Measurements from ENCODE around the gene KRTAP25-1. TPM values are rescaled to one million over a fixed set of nuclear protein-coding genes. Genes with fewer than 3 reads are reported as not detected.

KRTAP25-1 gene
- total and polyA plus RNA-seq, 2 of the 4 experiments (the other 2 are of a cell fraction), result not detected

DNA sequence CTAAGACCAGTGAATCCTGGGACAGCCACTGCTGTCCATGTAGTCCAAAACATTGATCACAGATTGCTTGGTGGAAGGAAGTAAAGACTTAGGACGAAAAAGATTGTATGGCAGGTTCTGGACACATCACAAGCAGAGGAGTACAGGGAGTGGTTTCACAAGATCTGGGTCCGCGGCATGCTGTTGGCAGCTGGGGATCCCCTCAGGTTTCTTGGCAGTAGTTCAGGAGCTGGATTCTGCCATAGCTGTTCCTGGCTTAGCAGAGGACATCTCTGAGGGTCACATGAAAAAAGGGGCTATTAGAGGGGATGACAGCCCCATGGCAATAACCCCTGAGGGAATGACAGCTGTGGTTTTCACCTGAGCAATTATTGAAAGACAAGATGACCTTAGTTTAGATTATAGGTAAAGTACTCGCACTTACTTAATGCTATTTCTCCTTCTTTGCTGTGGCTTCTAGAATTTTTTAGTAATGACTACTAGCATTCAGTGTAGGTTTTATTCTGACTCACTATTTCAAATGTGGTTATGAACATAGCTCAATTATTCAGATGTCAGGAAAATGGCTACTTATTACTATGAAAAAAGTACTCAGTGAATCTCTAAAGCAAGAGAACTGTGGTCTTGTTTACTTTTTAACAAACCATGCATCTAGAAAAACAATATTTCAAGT lies 40.0 kb upstream of the KRTAP25-1 start:
- in situ Hi-C loops (cut with MboI; ENCODE audit: low sequenced_read_pairs), result no loop called here
- Histone ChIP-seq H4K91ac (ENCODE audit: insufficient read depth, low read depth, low read length) (no peak overlapping the region), H3K9me3 (ENCODE audit: control insufficient read depth, insufficient read depth, low read length) (peaks cover 14% of the 10 kb centered on the region), H2AFZ (replicated peaks; ENCODE audit: low read length, poor library complexity) (no peak overlapping the region), H3K14ac (replicated peaks; ENCODE audit: low read depth, low read length) (no peak overlapping the region), H4K8ac (ENCODE audit: low read depth in 2 of 2, low read length in 2 of 2) (no peak overlapping the region), H2BK120ac (ENCODE audit: low read depth, low read length) (no peak overlapping the region), H3K9ac (ENCODE audit: low read depth, low read length) (no peak overlapping the region), H2BK15ac (ENCODE audit: low read depth, low read length) (no peak overlapping the region), H3K36me3 (ENCODE audit: control insufficient read depth, insufficient read depth, low read length) (no peaks in the 10 kb centered on the region), H3K27ac (ENCODE audit: insufficient read depth, low read length) (no peak overlapping the region), H3K18ac (ENCODE audit: low read depth, low read length) (no peak overlapping the region), H3K27me3 (ENCODE audit: control insufficient read depth, insufficient read depth, low read length) (no peaks in the 10 kb centered on the region), H3K4me1 (ENCODE audit: control insufficient read depth, insufficient read depth, low read length) (no peaks in the 10 kb centered on the region), H2BK20ac (ENCODE audit: low read depth, low read length) (no peak overlapping the region), H2BK5ac (ENCODE audit: low read depth, low read length, poor library complexity, severe bottlenecking) (no peak overlapping the region), H2AK5ac (ENCODE audit: low read depth, low read length) (no peak overlapping the region), H3K4me3 (ENCODE audit: insufficient read depth, low read depth, low read length) (no peak overlapping the region), H3K23ac (ENCODE audit: low read depth, low read length) (no peak overlapping the region), H3K56ac (ENCODE audit: extremely low read depth, insufficient read depth, low read length) (no peak overlapping the region), H3K79me1 (ENCODE audit: low read depth in 1 of 2, low read length in 2 of 2) (no peaks in the 10 kb centered on the region), H3K9me1 (ENCODE audit: insufficient read depth, low read length) (no peaks in the 10 kb centered on the region), H3K4ac (ENCODE audit: low read depth, low read length) (no peak overlapping the region), H2AK9ac (replicated peaks; ENCODE audit: low read depth, low read length, poor library complexity) (no peak overlapping the region), H4K20me1 (ENCODE audit: insufficient read depth, low read length) (no peaks in the 10 kb centered on the region), H3K4me2 (ENCODE audit: low read depth, low read length) (no peak overlapping the region), H4K5ac (ENCODE audit: low read depth, low read length) (no peak overlapping the region)
- DNase-seq (no peak), ATAC-seq (ENCODE audit: low read depth) (no peak)
- 40% methylated on average over 3 of the region's 4 CpGs; no CpG with 5 or more reads in 1 of the 2 experiments for WGBS, 2 experiments (ENCODE audit: extremely low coverage in 2 of 2, insufficient read length in 1 of 2)
- ChIA-PET CTCF (no interaction called here), POLR2A (ENCODE audit: unreplicated experiment) (no interaction called here)
- intact Hi-C loops (cut with micrococcal nuclease), result no loop called here
- BruUV-seq (replicated peaks), result no TSS peak
- dilution Hi-C loops (cut with HindIII; ENCODE audit: low sequenced_read_pairs, unreplicated experiment), result no loop called here
- TF ChIP-seq, protein P1, sequence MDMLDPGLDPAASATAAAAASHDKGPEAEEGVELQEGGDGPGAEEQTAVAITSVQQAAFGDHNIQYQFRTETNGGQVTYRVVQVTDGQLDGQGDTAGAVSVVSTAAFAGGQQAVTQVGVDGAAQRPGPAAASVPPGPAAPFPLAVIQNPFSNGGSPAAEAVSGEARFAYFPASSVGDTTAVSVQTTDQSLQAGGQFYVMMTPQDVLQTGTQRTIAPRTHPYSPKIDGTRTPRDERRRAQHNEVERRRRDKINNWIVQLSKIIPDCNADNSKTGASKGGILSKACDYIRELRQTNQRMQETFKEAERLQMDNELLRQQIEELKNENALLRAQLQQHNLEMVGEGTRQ (IDR thresholded peaks at IDR 0.05; ENCODE audit: low read depth, low read length), result no peak
- no peak for TF ChIP-seq RAD21 (IDR thresholded peaks at IDR 0.05; ENCODE audit: low read length)
- TF ChIP-seq, protein P2, sequence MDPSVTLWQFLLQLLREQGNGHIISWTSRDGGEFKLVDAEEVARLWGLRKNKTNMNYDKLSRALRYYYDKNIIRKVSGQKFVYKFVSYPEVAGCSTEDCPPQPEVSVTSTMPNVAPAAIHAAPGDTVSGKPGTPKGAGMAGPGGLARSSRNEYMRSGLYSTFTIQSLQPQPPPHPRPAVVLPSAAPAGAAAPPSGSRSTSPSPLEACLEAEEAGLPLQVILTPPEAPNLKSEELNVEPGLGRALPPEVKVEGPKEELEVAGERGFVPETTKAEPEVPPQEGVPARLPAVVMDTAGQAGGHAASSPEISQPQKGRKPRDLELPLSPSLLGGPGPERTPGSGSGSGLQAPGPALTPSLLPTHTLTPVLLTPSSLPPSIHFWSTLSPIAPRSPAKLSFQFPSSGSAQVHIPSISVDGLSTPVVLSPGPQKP (IDR thresholded peaks at IDR 0.05; ENCODE audit: borderline replicate concordance, low read depth, low read length), result no peak
- TF ChIP-seq, protein P3, sequence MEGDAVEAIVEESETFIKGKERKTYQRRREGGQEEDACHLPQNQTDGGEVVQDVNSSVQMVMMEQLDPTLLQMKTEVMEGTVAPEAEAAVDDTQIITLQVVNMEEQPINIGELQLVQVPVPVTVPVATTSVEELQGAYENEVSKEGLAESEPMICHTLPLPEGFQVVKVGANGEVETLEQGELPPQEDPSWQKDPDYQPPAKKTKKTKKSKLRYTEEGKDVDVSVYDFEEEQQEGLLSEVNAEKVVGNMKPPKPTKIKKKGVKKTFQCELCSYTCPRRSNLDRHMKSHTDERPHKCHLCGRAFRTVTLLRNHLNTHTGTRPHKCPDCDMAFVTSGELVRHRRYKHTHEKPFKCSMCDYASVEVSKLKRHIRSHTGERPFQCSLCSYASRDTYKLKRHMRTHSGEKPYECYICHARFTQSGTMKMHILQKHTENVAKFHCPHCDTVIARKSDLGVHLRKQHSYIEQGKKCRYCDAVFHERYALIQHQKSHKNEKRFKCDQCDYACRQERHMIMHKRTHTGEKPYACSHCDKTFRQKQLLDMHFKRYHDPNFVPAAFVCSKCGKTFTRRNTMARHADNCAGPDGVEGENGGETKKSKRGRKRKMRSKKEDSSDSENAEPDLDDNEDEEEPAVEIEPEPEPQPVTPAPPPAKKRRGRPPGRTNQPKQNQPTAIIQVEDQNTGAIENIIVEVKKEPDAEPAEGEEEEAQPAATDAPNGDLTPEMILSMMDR (conservative IDR thresholded peaks at IDR 0.05; ENCODE audit: low read depth, low read length), result no peak
- TF ChIP-seq MAZ (IDR thresholded peaks at IDR 0.05; ENCODE audit: borderline replicate concordance, low read depth, low read length), result no peak

Data from IMR-90 (cell line).